GM18858 (cell line): ENCODE data around the gene ERGIC1.
A peak's percentile ranks its signal among the peaks of the same experiment; 100 is the strongest.
"Not testable (repeated sequence)": the region's sequence is repeated elsewhere in the genome, so short reads cannot be mapped to it uniquely, and the experiment has no call there.

Experiments
- ATAC-seq: cut with Tn5 transposase; IDR thresholded peaks from one replicate; pipeline ENCODE4 v1.9.1; 2021; ENCODE audit not compliant: unreplicated experiment

ERGIC1 gene

DNA sequence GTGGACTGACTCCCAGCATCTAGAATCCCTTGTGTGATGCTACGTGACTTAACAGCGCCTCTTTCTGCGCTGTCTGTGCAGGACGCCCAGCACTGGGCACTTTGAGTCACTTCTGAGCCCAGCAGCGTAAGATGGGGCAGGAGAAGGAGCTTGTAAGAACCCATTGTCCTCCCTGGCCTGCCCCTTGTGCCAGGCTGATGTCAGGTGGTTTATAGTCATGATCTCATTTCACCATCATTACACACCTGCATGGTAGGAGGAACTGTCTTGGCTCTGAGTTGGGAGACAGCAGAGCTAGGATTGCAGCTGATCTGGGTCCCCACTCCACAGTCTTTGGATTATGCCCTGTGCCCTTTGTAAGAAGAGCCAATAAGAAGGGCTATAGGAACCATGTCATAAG is 12.2 kb downstream of the ERGIC1 start:
- no peak for ATAC-seq

GRCh38 chr5:172846677-172847076 is 12.6 kb downstream of the ERGIC1 start:
- no peak for ATAC-seq

DNA sequence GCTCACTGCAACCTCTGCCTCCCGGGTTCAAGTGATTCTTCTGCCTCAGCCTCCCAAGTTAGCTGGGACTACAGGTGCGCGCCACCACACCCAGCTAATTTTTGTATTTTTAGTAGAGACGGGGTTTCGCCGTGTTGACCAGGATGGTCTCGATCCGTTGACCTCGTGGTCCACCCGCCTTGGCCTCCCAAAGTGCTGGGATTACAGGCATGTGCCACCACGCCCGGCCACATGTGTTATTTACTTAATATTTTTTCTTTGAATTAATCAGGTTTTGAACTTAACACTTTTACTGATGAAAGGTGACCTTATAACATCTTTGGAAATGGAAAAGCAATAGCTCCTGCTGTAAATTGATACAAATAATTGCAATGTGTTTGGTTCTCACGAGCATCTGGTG is 13.5 kb downstream of the ERGIC1 start:
- not testable (repeated sequence) for ATAC-seq

DNA sequence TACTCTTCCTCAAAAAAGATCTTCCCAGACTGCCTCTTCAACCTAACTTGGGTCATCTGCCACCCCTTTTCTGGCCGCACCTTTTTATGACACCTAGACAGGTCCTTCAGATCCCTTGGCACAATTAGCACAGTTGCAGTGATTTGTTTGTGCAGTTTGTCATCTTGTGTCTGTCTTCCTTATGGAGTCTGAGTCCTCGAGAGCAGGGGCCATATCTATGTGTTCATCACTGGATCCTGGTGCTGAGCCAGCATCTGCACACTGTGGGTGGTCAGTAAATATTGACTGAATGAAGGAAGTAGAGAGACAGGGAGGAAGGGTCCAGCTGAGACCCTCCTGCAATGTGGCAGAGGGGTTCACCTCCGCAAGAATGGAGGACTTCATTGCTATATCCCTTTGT is 14.4 kb downstream of the ERGIC1 start:
- no peak for ATAC-seq

DNA sequence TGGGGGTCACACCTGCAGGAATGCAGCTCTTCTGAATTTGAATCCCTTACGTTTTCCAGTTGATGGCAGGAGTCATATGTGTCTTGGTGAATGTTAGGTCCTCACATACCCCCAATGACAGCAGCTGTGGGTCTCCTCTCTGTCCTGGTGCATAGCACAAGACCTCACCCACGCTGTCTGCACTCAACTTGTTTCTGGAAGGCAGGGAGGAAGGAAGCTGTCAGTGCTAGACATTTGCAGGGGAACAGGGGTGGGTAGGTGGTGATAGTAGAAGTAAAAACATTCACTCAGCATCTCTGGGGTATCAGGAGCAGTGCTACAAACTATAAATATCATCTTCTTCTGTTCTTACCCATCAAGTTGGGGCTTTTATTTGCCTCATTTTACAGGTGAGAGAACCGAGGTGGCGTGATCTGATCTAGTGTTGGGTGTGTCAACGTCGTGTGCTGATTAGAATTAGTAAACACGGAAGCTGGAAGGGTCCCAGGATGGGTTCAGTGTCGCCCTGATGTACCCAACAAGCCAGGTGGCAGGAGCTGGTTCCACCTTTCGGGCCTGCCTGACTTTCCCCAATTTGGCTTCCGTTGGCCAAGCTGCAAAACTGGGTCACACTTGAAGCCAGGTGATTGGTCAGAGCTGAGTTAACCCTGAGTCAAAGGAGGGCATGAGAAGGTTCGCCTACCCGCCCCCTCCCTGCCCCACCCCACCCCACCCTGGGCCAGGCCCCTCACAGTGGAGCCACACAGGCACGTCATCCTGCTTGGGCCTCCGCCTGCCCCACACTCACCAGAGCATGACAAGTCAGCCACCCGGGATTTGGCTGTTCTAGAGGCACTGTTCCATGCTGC is 15.8 kb downstream of the ERGIC1 start:
- peak; percentile 39 for ATAC-seq

DNA sequence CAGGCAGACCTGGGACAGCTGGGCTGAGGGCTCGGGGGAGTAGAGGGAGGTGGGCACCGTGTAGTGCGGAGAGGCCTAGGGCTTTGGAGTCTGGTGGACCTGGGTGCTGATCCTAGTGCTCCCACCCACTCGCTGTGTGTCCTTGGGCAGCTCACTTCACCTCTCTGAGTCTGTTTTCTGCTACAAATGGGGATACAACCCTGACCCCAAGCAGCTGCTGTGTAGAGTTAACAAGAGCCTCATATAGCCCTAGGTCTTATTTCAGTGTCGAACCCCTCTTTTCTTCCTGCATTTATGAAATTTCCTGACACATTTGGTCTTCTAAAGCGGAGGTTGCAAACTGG is 16.4 kb downstream of the ERGIC1 start:
- ATAC-seq = no peak

DNA sequence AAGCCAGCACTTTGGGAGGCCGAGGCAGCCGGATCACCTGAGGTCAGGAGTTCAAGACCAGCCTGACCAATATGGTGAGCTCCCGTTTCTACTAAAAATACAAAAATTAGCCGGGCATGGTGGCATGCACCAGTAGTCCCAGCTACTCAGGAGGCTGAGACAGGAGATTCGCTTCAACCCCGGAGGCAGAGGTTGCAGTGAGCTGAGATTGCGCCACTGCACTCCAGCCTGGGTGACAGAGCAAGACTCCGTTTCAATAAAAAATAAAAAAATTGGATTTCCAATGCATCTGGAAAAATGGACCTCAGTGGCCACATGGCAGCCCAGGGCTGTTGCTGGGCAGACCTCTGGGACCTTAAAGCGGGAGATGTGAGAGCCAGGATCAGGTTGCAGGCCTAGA is 17.2 kb downstream of the ERGIC1 start:
- not testable (repeated sequence) for ATAC-seq

DNA sequence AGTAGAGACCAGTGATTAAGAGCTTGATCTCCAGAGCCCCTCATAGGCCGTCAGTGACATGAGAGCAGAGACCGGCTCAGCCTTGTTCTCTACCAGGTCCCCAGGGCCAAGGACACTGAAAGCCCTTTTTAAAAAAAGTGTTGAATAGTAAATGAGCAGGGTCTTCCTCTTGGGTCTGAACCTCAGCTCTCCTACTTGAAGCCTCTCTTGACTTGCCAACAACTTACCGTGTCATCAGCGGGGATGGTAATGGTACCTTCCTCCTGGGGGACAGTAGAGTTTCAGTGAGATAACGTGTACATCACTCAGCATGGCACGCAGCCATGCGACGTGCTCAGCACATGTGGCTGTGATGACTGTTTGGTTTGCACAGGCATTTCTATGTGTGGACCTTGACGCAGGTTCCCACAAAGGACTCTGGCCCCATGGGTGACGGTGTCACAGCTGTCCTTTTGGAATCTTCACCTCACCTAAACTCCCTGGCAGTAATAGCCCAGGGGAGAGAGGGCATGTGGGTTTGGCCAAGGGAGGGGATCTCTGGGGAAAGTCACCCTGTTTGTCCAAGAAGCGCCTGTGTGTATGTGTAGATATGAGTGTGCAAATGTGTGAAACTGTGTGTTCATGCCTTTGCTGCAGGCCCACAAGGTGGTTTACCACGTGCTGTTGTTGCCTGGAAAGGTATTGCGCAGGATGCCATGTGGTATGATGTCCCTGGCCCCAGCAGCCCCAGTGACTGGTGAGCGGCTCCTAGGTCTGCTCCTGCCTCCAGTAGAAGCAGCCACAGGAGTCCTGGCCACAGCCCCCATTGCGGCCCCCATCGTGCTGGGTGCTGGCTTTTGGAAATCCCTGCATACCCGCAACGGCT is 18.7 kb downstream of the ERGIC1 start:
- ATAC-seq = no peak

DNA sequence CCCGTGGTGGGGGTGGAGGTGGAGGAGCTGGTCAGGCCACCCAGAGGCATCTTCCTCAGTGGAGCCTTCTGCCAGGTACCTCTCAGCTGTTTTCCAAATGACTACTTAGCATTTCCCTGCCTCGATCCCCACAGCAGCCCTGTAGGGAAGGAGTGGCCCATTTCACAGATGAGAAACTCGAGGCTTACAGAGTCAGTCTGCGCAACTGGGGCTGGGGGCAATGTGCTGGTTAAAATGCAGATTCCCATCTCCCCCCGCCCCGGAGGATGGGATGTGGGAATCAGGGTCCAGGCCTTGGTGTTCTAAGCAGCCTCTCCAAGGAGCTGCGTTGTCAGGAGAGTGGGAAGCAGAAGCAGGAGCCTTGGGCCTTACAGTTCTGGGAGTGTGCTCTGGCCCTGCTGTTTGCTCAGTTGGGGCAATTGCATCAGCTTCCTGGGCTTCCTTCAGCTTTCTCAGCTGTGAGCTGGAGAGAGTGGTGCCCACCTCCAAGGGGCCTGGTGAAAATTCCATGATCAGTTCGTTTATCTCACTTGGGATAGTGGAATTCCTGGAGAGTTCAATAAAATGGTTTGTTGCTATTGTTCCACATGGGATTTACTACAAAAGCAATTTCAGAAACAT is 19.4 kb downstream of the ERGIC1 start:
- no peak for ATAC-seq

- no peak for ATAC-seq
Observed at GRCh38 chr5:172854451-172854871, 20.4 kb downstream of the ERGIC1 start.

GRCh38 chr5:172854971-172855370 is 20.9 kb downstream of the ERGIC1 start:
- no peak for ATAC-seq

GRCh38 chr5:172855597-172856292 is 21.7 kb downstream of the ERGIC1 start:
- no peak for ATAC-seq

GRCh38 chr5:172856336-172856735 is 22.3 kb downstream of the ERGIC1 start:
- ATAC-seq = no peak

GRCh38 chr5:172857982-172858381 is 23.9 kb downstream of the ERGIC1 start:
- no peak for ATAC-seq

DNA sequence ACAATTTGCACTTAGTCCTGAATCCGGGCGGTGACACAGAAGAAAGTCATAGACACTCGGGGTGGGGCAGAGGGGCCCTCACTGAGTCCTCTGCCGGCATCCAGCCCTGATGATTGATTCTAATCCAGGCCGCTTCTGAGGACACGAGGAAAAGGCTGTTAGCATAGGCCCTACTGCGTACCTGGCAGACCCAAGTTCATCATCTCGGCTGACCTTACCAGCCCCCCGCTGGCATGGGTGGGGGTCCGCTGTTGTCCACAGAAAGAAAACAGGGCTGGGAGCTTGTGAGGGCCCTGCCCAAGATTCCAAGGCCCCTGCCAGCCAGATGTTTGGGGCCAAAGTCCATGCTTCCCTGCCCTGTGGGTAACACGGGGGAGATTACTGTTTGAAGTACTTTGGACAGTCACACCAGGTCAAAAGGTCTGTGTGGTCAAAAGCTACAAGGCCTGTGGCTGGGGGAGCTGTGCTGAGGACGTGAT is 24.5 kb downstream of the ERGIC1 start:
- no peak for ATAC-seq

GRCh38 chr5:172858990-172859811 is 25.1 kb downstream of the ERGIC1 start:
- ATAC-seq = no peak

GRCh38 chr5:172859966-172860365 is 25.9 kb downstream of the ERGIC1 start:
- ATAC-seq = no peak

GRCh38 chr5:172860520-172861443 is 26.7 kb downstream of the ERGIC1 start:
- ATAC-seq = no peak

GRCh38 chr5:172861461-172861860 is 27.4 kb downstream of the ERGIC1 start:
- ATAC-seq = no peak
